IMR-90 (cell line): ENCODE results near the gene DNAAF2. TPM values are rescaled to one million over a fixed set of nuclear protein-coding genes. Genes with fewer than 3 reads are reported as not detected.
A peak's percentile ranks its signal among the peaks of the same experiment; 100 is the strongest.

Source experiments
- ATAC-seq: fragments of 200-7000 bp; cut with Tn5 transposase; 2 replicates; pipeline ENCODE4 v1.9.1; 2020; ENCODE audit warnings: low read depth, mild to moderate bottlenecking, moderate library complexity
- BruUV-seq: library from RNA; stranded (reverse); fragments of 400-500 nt; replicated peaks from 2 replicates; lab custom pipeline; 2021; lab: Mats Ljungman, UMichigan
- CTCF ChIA-PET: fragments of 300-600 bp; formaldehyde crosslinking; extraction: SDS; loops from one replicate; lab custom pipeline; 2021; ENCODE audit warnings: antibody characterized with exemption; lab: Yijun Ruan, JAX
- POLR2A ChIA-PET: fragments of 300-600 bp; sonication (Branson Sonifier 250); formaldehyde crosslinking; loops from one replicate; lab custom pipeline; 2022; ENCODE audit warnings: antibody characterized with exemption; ENCODE audit not compliant: unreplicated experiment; lab: Charles Lee
- DNase-seq: peaks from one replicate; pipeline ENCODE4 v3.0.0; 2013
- H2AFZ ChIP-seq: replicated peaks from 2 replicates; pipeline ENCODE3; 2013; ENCODE audit warnings: low read length, mild to moderate bottlenecking; ENCODE audit not compliant: poor library complexity
- H2AK5ac ChIP-seq: 2 replicates; pipeline ENCODE4 v1.6.1; 2013; ENCODE audit warnings: low read depth, low read length, inconsistent platforms
- H2AK9ac ChIP-seq: replicated peaks from 2 replicates; pipeline ENCODE3; 2013; ENCODE audit warnings: mild to moderate bottlenecking, low read depth, low read length, moderate library complexity; ENCODE audit not compliant: poor library complexity
- H2BK120ac ChIP-seq: 2 replicates; pipeline ENCODE4 v1.6.1; 2013; ENCODE audit warnings: low read depth, low read length, inconsistent platforms
- H2BK15ac ChIP-seq: 3 replicates; pipeline ENCODE4 v1.6.1; 2013; ENCODE audit warnings: low read depth, low read length, inconsistent platforms
- H2BK20ac ChIP-seq: 2 replicates; pipeline ENCODE4 v1.6.1; 2013; ENCODE audit warnings: low read depth, mild to moderate bottlenecking, inconsistent platforms, low read length, moderate library complexity
- H2BK5ac ChIP-seq: 2 replicates; pipeline ENCODE4 v1.6.1; 2013; ENCODE audit warnings: mild to moderate bottlenecking, low read depth, low read length, inconsistent platforms; ENCODE audit not compliant: poor library complexity, severe bottlenecking
- H3K14ac ChIP-seq: replicated peaks from 2 replicates; pipeline ENCODE4 v1.6.1; 2013; ENCODE audit warnings: low read depth, low read length, inconsistent platforms
- H3K18ac ChIP-seq: 2 replicates; pipeline ENCODE4 v1.6.1; 2013; ENCODE audit warnings: low read depth, low read length, control low read depth
- H3K23ac ChIP-seq: 2 replicates; pipeline ENCODE4 v1.6.1; 2013; ENCODE audit warnings: low read depth, low read length, inconsistent platforms
- H3K27ac ChIP-seq: 2 replicates; pipeline ENCODE4 v1.5.1; 2013; ENCODE audit warnings: mild to moderate bottlenecking, control low read depth, low read length; ENCODE audit not compliant: insufficient read depth
- H3K27me3 ChIP-seq: 2 replicates; pipeline ENCODE4 v1.6.1; 2013; ENCODE audit warnings: low read length; ENCODE audit not compliant: control insufficient read depth, insufficient read depth
- H3K36me3 ChIP-seq: 2 replicates; pipeline ENCODE4 v1.6.1; 2013; ENCODE audit warnings: low read length, mixed read lengths; ENCODE audit not compliant: control insufficient read depth, insufficient read depth
- H3K4ac ChIP-seq: 2 replicates; pipeline ENCODE4 v1.6.1; 2013; ENCODE audit warnings: low read depth, low read length, inconsistent platforms
- H3K4me1 ChIP-seq: 2 replicates; pipeline ENCODE4 v1.6.1; 2013; ENCODE audit warnings: low read length, mixed read lengths; ENCODE audit not compliant: control insufficient read depth, insufficient read depth
- H3K4me2 ChIP-seq: 2 replicates; pipeline ENCODE4 v1.6.1; 2013; ENCODE audit warnings: low read depth, mild to moderate bottlenecking, control low read depth, low read length, moderate library complexity
- H3K4me3 ChIP-seq: 2 replicates; pipeline ENCODE4 v1.5.1; 2013; ENCODE audit warnings: low read depth, mild to moderate bottlenecking, control low read depth, low read length, moderate library complexity; ENCODE audit not compliant: insufficient read depth
- H3K56ac ChIP-seq: 2 replicates; pipeline ENCODE4 v1.6.1; 2013; ENCODE audit warnings: low read length, inconsistent platforms; ENCODE audit not compliant: insufficient read depth; ENCODE audit errors: extremely low read depth
- H3K79me1 ChIP-seq, 2 experiments: 2 replicates each; pipeline ENCODE4 v1.6.1; 2013; ENCODE audit warnings: low read length in 2 of 2, inconsistent platforms in 1 of 2, low read depth in 1 of 2
- H3K9ac ChIP-seq: 2 replicates; pipeline ENCODE4 v1.6.1; 2013; ENCODE audit warnings: low read depth, low read length, control low read depth
- H3K9me1 ChIP-seq: 2 replicates; pipeline ENCODE4 v1.6.1; 2013; ENCODE audit warnings: low read length, inconsistent platforms; ENCODE audit not compliant: insufficient read depth
- H3K9me3 ChIP-seq: 2 replicates; pipeline ENCODE4 v1.6.1; 2013; ENCODE audit warnings: low read length; ENCODE audit not compliant: control insufficient read depth, insufficient read depth
- H4K20me1 ChIP-seq: 2 replicates; pipeline ENCODE4 v1.6.1; 2013; ENCODE audit warnings: low read length, inconsistent platforms; ENCODE audit not compliant: insufficient read depth
- H4K5ac ChIP-seq: 2 replicates; pipeline ENCODE4 v1.6.1; 2013; ENCODE audit warnings: mild to moderate bottlenecking, low read depth, low read length, control low read depth
- H4K8ac ChIP-seq, 2 experiments: 2 replicates each; pipeline ENCODE4 v1.6.1; 2013; ENCODE audit warnings: low read depth in 2 of 2, low read length in 2 of 2, control low read depth in 1 of 2, inconsistent platforms in 1 of 2
- H4K91ac ChIP-seq: 2 replicates; pipeline ENCODE4 v1.6.1; 2013; ENCODE audit warnings: low read depth, low read length, inconsistent platforms; ENCODE audit not compliant: insufficient read depth
- ELK1 ChIP-seq: fragments of 150-350 bp; IDR thresholded peaks from 2 replicates; pipeline ENCODE4 v1.6.1; 2016; ENCODE audit warnings: low read depth, mild to moderate bottlenecking, low read length, moderate library complexity, borderline replicate concordance
- MAFK ChIP-seq: IDR thresholded peaks from 2 replicates; pipeline ENCODE4 v1.6.1; 2012; ENCODE audit warnings: low read depth, low read length, improper control_type of control experiment
- MXI1 ChIP-seq: IDR thresholded peaks from 2 replicates; pipeline ENCODE4 v1.6.1; 2012; ENCODE audit warnings: low read depth, mild to moderate bottlenecking, low read length, moderate library complexity, borderline replicate concordance
- NFE2L2 ChIP-seq: fragments of 150-350 bp; IDR thresholded peaks from 2 replicates; pipeline ENCODE4 v1.6.1; 2016; ENCODE audit warnings: low read depth, mild to moderate bottlenecking, low read length
- USF2 ChIP-seq: fragments of 150-350 bp; IDR thresholded peaks from 2 replicates; pipeline ENCODE4 v1.6.1; 2017; ENCODE audit warnings: mild to moderate bottlenecking, antibody characterized with exemption, low read length, low read depth
- WGBS, 2 experiments: methylation state at CpG; one replicate each; pipeline versions ENCODE4 v1.1.5 to v1.1.7; 2013; ENCODE audit warnings: missing lambda C conversion rate in 2 of 2; ENCODE audit not compliant: insufficient read length in 1 of 2; ENCODE audit errors: extremely low coverage in 2 of 2; 5-methylcytosine and 5-hydroxymethylcytosine counted together
- dilution Hi-C: fragments of 300-500 bp; cut with HindIII; formaldehyde crosslinking; loops from one replicate; pipeline ENCODE4 v1.14.3; 2018; ENCODE audit warnings: low sequenced_read_pairs; ENCODE audit not compliant: unreplicated experiment
- in situ Hi-C: fragments of 300-500 bp; cut with MboI; formaldehyde crosslinking; loops from 3 replicates; pipeline ENCODE4 v1.14.3; 2019; ENCODE audit warnings: low sequenced_read_pairs, inconsistent platforms, mixed read lengths
- intact Hi-C: fragments of 100-400 bp; cut with micrococcal nuclease; formaldehyde crosslinking; loops from 2 replicates; pipeline ENCODE4 v1.10.0; 2022
- polyA plus RNA-seq, 3 experiments: library from polyadenylated mRNA; depleted of rRNA; stranded (reverse); fragments of >200 nt; gene quantifications; 2 replicates each; pipeline ENCODE4 v1.2.3, GENCODE V29; 2012; ENCODE audit warnings: low replicate concordance in 1 of 3
- total RNA-seq: library from RNA; depleted of rRNA; stranded (reverse); fragments of >200 nt; gene quantifications from 2 replicates; pipeline ENCODE4 v1.2.3, GENCODE V29; 2012

Gene DNAAF2
- total and polyA plus RNA-seq, 2 of the 4 experiments (the other 2 are of a cell fraction), result 4.1 to 4.7 TPM

- no peak for TF ChIP-seq MXI1
- no peak for TF ChIP-seq NFE2L2
Measured at GRCh38 chr14:49623941-49624839, 10.9 kb downstream of the DNAAF2 start (continued).

- dilution Hi-C loops (no loop called here), intact Hi-C loops (no loop called here), in situ Hi-C loops (no loop called here)
- no CpG with 5 or more reads among the region's 3 CpGs for WGBS, 2 experiments
- Histone ChIP-seq H2AK9ac (no peak overlapping the region), H2BK15ac (no peak overlapping the region), H3K27me3 (no peaks in the 10 kb centered on the region), H3K23ac (no peak overlapping the region), H3K9ac (no peak overlapping the region), H2BK20ac (no peak overlapping the region), H4K5ac (no peak overlapping the region), H3K79me1 (peaks cover 4 to 43% of the 10 kb centered on the region in 2 experiments; a peak in 2 of 4 replicates), H3K9me1 (no peaks in the 10 kb centered on the region; the same call in 1 of the 2 replicates), H3K14ac (no peak overlapping the region), H3K36me3 (peaks cover 5% of the 10 kb centered on the region), H3K56ac (no peak overlapping the region), H4K91ac (no peak overlapping the region), H2BK120ac (no peak overlapping the region), H2AK5ac (no peak overlapping the region), H3K4ac (no peak overlapping the region), H3K4me2 (peak overlapping the region; percentile 49), H3K9me3 (no peaks in the 10 kb centered on the region), H3K4me3 (no peak overlapping the region), H3K27ac (no peak overlapping the region), H4K20me1 (peaks cover 34% of the 10 kb centered on the region), H3K18ac (no peak overlapping the region), H2BK5ac (no peak overlapping the region), H4K8ac (no peak overlapping the region), H3K4me1 (peaks cover 8% of the 10 kb centered on the region), H2AFZ (no peak overlapping the region)
- TF ChIP-seq MAFK (peak; percentile 72), USF2 (no peak), ELK1 (no peak)
- no TSS peak for BruUV-seq
- DNase-seq (no peak), ATAC-seq (no peak)
- POLR2A ChIA-PET, result no interaction called here
- CTCF ChIA-PET, result no interaction called here
Measured at GRCh38 chr14:49623387-49623786, 11.7 kb downstream of the DNAAF2 start.
